NCI-H1436 (cell line): ENCODE results near the gene TMEM115.

Experiments
- DNase-seq: peaks from one replicate; lab custom pipeline; 2025; lab: John Stamatoyannopoulos, UW

TMEM115 gene

GRCh38 chr3:50358911-50359759 lies at the start of gene TMEM115:
TMEM115 (minus strand) TSS chr3:50359521; CDS start chr3:50359063, 458 bp downstream.
- peak; percentile 90 for DNase-seq

GRCh38 chr3:50408443-50408944 lies 49.2 kb upstream of the TMEM115 start:
- no peak for DNase-seq

- no peak for DNase-seq
Measured at GRCh38 chr3:50406487-50406886, 47.2 kb upstream of the TMEM115 start.

- DNase-seq: no peak
Measured at GRCh38 chr3:50405249-50405648, 45.9 kb upstream of the TMEM115 start.

GRCh38 chr3:50401978-50402595 lies 42.8 kb upstream of the TMEM115 start:
- no peak for DNase-seq

- no peak for DNase-seq
Measured at GRCh38 chr3:50396502-50396901, 37.2 kb upstream of the TMEM115 start.

- no peak for DNase-seq
Measured at GRCh38 chr3:50395070-50395860, 35.9 kb upstream of the TMEM115 start.

GRCh38 chr3:50393061-50393460 lies 33.7 kb upstream of the TMEM115 start:
- DNase-seq: no peak

- DNase-seq: no peak
Measured at GRCh38 chr3:50392101-50392715, 32.9 kb upstream of the TMEM115 start.

GRCh38 chr3:50390508-50391224 lies 31.3 kb upstream of the TMEM115 start:
- no peak for DNase-seq

- no peak for DNase-seq
Measured at GRCh38 chr3:50389414-50389767, 30.1 kb upstream of the TMEM115 start.

GRCh38 chr3:50388720-50389413 lies 29.5 kb upstream of the TMEM115 start:
- DNase-seq: no peak

- DNase-seq: no peak
Measured at GRCh38 chr3:50388016-50388719, 28.8 kb upstream of the TMEM115 start.

GRCh38 chr3:50385754-50386153 lies 26.4 kb upstream of the TMEM115 start:
- DNase-seq: no peak

- DNase-seq: no peak
Measured at GRCh38 chr3:50383750-50384149, 24.4 kb upstream of the TMEM115 start.

GRCh38 chr3:50382722-50383121 lies 23.4 kb upstream of the TMEM115 start:
- no peak for DNase-seq

- peak; percentile 41 for DNase-seq
Measured at GRCh38 chr3:50381383-50381782, 22.1 kb upstream of the TMEM115 start.

GRCh38 chr3:50380405-50381085 lies 21.2 kb upstream of the TMEM115 start:
- no peak for DNase-seq

- DNase-seq: no peak
Measured at GRCh38 chr3:50378757-50379156, 19.4 kb upstream of the TMEM115 start.

- no peak for DNase-seq
Measured at GRCh38 chr3:50378024-50378423, 18.7 kb upstream of the TMEM115 start.
